Medulla oblongata (tissue), 1 donor: ENCODE measurements around the gene NODAL.

Experiments
- DNase-seq: peaks from one replicate; pipeline ENCODE4 v3.0.0-alpha.2; 2015; ENCODE audit errors: extremely low spot score

The NODAL gene

DNA sequence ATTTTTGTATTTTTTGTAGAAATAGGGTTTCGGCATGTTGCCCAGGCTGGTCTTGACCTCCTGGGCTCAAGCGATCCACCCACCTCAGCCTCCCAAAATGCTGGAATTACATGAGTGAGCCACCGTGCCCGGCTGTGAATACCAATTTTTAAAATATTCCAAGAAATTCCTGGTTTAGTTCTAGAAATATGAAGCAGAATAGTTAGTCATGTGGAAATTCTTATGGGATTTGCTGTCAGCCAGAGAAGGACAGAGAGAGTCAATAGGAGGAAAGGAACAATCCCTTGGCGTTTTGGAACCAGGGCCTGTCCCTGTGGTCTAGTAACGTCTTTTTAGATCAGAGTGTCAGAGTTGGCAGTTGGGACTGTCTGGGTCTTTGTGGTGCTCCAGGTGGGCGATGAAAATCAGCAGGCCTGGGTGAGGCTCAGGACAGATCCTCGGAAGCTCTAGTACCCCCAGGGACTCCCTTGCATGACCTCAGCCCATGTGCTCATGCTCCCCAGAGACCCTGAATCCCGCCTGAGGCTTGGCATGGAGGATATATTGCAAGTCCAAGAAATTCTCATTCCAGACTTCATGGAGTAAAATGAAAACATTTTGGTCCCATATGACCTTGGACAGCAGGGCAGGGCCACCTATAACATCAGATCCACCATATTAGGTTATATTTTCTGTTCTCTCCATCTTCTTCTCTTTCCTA, 7.8 kb downstream of the NODAL start:
- no peak for DNase-seq

DNA sequence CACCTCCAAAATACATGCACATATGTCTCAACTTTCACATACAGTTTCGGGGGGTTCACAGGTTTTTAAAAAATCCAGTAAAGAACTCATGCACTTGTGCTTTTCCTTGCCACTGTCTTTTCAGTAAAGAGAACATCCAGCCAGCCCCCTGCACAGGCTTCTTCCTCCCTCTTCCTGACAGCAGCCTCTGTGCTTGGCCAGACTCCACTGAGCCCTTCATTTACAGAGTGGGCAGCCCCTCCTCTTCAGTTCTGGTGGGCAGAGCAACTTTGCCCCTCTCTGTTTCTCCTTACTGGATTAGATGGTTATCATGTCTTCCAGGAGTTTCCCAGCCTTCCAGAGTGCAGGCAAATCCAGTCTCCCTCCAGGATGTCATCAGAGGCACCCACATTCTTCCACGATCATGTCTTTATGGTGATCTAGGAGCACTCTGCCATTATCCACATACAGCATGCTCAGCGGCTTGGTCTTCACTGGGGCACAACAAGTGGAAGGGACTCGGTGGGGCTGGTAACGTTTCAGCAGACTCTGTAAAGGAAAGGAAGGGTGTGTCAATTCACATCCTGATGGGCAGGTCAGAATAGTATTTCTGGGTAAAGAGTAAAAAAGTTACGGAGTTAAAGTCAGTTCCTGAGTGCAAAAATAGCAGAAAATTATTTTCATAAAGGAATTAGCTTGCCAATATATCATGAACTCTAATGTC, 8.8 kb downstream of the NODAL start:
- DNase-seq: no peak

DNA sequence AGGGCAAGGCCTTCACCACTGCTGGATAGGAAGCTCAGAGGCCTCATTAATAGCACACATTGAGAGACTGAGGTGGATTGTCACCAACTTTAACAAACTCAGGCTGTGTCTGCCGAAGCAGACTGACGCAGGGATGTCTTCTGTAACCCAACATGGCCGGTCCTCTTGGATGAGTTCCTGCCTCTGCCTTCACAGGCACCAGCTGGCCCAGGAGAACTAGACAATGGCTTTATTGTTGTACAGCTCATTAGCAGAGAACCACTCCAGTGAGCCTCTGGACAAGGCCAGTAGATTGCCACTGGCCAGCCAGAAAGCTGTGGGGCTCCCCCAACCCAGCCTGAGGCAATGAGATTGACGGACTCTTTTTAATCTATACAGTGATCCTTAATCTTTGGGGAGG, 9.4 kb downstream of the NODAL start:
- DNase-seq: peak; percentile 94

- peak; percentile 70 for DNase-seq
Observed at GRCh38 chr10:70430493-70431445, 10.7 kb downstream of the NODAL start.

DNA sequence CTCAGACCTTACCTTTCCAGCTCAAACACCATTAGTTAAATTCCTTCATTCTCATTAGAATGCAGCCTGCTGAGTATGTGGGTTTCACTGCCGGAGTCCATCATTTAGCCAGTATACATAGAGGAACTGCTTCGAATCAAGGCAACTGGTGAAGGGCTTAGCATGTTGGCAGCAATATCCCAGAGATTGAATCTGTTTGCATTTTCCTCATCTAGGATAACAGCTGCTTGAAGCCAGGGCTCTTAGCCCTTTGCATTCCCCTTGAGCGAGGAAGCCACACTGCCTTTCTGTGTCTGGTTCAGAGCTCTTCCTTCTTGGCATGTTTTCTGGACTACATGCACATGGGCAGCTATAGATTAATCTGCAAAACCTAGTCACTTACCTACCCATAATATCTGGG, 14.7 kb downstream of the NODAL start:
- DNase-seq: no peak

DNA sequence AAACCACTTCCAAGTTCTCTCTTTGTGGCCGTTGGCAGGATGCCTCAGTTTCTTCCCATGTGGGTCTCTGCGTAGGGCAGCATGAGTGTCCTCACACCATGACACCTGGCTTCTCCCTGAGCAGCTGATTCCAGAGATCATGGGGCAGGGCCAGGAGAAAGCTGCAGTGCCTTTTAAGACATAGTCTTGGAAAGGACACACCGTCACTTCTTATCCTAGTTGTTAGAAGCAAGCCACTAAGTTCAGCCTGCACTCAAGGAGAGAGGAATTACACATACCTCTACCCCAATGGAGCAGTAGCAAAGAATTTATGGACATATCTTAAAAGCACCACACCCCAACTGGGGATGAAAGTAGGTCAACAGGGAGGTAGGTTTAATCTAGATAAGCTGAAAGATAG, 16.4 kb downstream of the NODAL start:
- DNase-seq: no peak

DNA sequence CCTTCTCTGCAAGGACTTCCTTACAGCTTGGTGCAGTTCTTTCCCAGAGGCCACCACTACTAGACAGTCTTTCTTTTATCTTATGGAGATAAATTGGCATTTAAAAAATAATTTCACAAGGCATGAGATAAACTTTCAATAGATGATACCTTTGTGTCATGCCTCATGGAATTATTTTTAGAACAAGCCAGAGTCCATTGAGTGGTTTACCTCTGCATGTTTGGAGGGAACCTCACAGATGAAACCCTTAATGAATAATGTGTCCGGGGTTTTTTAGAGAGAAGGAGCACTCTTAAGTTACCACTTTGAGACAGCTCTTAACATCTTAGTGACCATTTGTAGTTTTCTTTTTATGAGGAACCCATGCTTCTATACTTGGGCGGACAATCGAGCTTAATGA, 17.2 kb downstream of the NODAL start:
- DNase-seq: no peak

DNA sequence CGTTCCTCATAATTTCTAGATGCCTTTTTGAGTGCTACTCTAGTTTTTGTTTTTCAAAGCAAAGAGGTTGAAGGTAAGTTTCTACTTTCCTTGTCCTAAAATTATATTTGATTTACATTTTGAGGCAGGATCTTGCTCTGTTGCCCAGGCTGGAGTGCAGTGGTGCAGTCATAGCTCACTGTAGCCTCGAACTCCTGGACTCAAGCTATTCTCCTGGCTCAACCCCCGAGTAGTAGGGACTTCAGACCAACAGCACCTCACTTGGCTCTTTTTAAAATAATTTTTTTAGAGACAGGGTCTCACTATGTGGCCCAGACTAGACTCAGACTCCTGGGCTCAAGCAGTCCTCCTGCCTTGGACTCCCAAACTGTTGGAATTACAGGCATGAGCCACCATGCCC, 22.8 kb downstream of the NODAL start:
- no peak for DNase-seq

- no peak for DNase-seq
Observed at GRCh38 chr10:70418229-70418628, 23.3 kb downstream of the NODAL start.

GRCh38 chr10:70417568-70417967, 23.9 kb downstream of the NODAL start:
- no peak for DNase-seq

GRCh38 chr10:70412356-70412755, 29.1 kb downstream of the NODAL start:
- DNase-seq: no peak

DNA sequence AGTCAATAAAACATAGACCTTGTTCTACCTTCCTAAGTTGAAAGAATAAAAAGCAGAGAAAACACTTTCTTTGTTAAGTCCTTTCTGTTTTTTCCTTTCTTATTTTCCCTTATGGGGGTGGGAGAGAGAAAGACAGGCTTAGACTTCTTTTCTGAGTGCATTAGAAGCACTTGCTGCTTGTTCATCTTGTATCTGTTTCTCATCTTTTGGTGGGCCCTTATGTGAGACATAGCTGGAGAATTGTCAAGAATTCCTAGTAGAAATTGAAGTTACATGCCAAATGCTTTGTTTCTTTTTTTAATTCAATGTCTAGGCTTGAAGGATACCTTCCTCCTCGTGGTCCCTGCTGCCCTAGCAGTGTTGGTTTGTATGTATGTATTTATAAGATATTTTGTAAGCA, 30.9 kb downstream of the NODAL start:
- no peak for DNase-seq

- no peak for DNase-seq
Observed at GRCh38 chr10:70409772-70410171, 31.7 kb downstream of the NODAL start.

DNA sequence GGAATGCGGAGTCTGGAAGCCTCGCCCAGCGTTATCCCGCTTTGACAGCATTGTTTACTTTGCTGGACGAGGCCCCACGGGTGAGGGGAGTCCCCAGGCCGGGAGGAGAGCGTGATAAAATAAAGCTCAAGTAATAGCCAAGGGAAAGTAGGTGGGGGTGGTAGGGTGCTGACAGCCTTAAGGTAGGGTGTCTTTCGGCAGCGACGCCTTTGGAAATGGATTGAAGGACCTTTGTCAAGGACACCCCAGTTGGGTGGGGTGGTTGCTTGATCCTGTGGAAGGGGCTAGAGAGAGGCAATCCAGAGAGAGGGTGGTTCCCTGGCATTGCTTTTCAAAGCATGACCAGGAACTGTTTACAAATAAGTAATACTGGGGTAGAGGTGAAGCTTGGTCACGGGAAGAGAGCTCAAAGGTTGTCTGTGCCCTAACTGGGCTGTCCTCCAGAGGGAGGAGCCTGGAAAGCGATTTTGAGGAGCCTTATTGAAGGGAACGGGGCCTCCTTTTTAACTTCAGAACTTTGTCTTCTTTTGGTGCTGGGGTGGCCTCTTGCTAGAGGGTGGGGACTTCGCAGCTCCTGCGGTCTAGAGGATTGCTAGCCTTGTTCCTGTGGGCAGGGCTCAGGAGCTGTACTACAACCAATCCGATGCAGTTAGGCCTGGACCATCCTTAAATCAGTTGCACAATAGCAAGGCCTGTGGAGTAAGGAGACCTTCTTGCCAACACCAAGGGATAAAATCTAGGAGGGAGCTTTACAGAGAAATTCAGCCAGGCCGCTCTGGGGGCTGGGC, 36.2 kb downstream of the NODAL start:
- DNase-seq: peak; percentile 87

DNA sequence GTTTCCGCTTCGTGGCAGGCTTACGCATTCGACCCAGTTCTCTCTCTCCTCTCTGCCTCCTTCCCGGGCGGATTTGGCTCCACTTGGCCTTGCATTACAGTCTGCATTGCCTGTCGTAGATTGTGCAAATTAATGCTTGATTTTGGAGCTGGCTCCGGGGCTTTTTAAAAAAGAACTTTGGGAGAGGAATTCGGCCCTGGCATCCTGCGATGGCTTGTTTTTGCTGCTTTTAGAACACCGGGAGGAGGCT, 36.8 kb downstream of the NODAL start:
- peak; percentile 55 for DNase-seq

GRCh38 chr10:70404036-70404786, 37.3 kb downstream of the NODAL start, which contains the start of gene EIF4EBP2:
TSS of gene EIF4EBP2 (plus strand) at chr10:70404145. CDS start at chr10:70404402, 257 bp downstream.
- DNase-seq: peak; percentile 98

DNA sequence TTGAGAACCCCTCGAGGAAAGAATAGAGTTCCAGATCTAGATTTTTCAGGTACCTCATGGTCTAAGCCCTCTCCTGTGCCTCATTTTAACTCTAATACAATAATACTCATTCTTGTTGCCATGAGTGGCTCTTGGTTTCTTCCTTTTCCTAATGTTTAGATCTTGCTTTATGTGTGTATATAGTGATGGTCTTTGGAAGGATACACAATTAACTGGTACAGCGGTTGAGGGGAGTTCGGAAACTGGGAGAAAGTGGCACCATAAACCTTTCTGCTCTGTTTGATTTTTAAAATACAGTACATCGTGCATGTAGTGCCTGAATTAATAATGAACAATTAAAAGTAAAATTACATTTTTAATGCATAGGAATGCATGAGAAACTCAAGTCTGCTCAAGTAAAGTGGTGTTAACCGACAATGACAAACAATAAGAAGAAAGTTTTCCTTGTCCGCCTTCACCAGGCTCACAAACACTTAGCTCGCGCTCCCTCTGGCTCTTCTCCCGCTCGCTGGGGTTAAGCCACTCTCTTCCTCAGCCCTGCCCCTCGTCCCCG, 37.9 kb downstream of the NODAL start:
- no peak for DNase-seq

DNA sequence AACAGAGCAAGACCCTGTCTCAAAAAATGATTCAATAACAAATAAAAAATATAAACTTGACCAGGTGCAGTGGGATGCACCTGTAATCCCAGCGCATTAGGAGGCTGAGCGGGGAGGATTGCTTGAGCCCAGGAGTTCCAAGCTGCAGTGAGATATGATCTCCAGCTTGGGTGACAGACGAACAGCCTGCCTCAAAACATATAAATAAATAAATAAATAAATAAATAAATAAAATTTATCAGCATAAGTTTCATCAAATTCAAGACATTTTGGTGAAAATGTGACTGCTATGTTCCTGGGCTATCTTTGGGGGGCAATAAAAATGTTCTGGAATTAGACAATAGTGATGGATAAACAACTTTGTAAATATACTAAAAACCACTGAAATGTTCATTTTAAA, 42.3 kb downstream of the NODAL start:
- no peak for DNase-seq

DNA sequence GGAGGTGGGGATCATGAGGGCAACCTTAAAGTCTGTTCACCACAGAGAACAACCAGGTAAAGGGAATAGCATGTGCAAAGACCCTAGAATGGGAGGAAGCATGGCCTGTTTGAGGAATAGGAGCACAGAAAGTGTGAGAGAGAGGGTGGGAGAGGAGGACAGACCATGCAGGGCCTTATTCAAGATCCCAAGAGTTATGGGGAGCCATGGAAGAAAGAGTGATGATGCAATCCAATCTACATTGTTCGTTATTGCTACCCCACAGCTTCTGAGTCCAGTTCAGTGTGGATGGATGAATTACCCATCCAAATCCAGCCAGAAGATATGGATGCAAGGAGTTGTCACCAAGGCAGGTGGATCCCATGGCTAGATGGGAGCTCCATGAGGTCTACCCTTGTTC, 45.3 kb downstream of the NODAL start:
- no peak for DNase-seq

DNA sequence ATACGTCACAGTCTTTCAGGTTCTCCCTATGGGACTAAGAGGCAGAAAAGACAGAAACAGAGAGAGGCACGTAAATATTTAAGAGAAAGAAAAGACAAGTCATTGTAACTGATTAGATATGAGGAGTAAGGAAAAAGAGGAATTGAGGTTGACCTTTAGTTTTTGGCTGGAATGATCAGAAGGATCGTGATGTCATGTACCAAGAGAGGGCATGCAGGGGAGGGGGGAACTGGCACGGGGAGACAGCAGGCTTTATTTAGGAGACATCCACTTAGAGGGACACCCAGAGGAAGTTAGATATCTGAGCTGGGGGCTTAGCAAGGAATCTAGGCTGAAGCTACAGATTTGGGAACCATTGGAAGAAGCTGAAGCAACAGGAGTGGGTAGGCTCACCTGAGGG, 49.8 kb downstream of the NODAL start:
- no peak for DNase-seq
